IPS-18a (cell line): ENCODE data around the gene SORBS2.

ENCODE experiments used
- H3K27ac ChIP-seq: one replicate; pipeline ENCODE4 v1.5.1; 2013; ENCODE audit warnings: low read length
- H3K27me3 ChIP-seq: one replicate; pipeline ENCODE4 v1.6.1; 2013; ENCODE audit warnings: mild to moderate bottlenecking, low read length; ENCODE audit not compliant: control insufficient read depth, insufficient read depth
- H3K36me3 ChIP-seq: one replicate; pipeline ENCODE4 v1.6.1; 2013; ENCODE audit warnings: low read depth, low read length; ENCODE audit not compliant: control insufficient read depth
- H3K4me1 ChIP-seq: one replicate; pipeline ENCODE4 v1.6.1; 2013; ENCODE audit warnings: low read depth, low read length; ENCODE audit not compliant: control insufficient read depth
- H3K4me3 ChIP-seq: one replicate; pipeline ENCODE4 v1.5.1; 2013; ENCODE audit warnings: low read length
- H3K9ac ChIP-seq: one replicate; pipeline ENCODE4 v1.6.1; 2013; ENCODE audit warnings: mild to moderate bottlenecking, low read length, moderate library complexity
- H3K9me3 ChIP-seq: one replicate; pipeline ENCODE4 v1.6.1; 2013; ENCODE audit warnings: low read depth, low read length; ENCODE audit not compliant: control insufficient read depth

SORBS2 gene

GRCh38 chr4:185796176-185796575 is 15.8 kb downstream of the SORBS2 start:
- H3K9me3 ChIP-seq, result no peaks in the 10 kb centered on the region
- H3K36me3 ChIP-seq, result no peaks in the 10 kb centered on the region
- no peaks in the 10 kb centered on the region for H3K27me3 ChIP-seq
- H3K4me3 ChIP-seq, result no peak overlapping the region
- no peak overlapping the region for H3K9ac ChIP-seq
- no peak overlapping the region for H3K27ac ChIP-seq
- H3K4me1 ChIP-seq, result no peaks in the 10 kb centered on the region

GRCh38 chr4:185794637-185795036 is 17.4 kb downstream of the SORBS2 start:
- no peak overlapping the region for H3K4me3 ChIP-seq
- H3K36me3 ChIP-seq, result no peaks in the 10 kb centered on the region
- no peaks in the 10 kb centered on the region for H3K27me3 ChIP-seq
- H3K9ac ChIP-seq, result no peak overlapping the region
- no peaks in the 10 kb centered on the region for H3K9me3 ChIP-seq
- no peak overlapping the region for H3K27ac ChIP-seq
- no peaks in the 10 kb centered on the region for H3K4me1 ChIP-seq

GRCh38 chr4:185793716-185794115 is 18.3 kb downstream of the SORBS2 start:
- Histone ChIP-seq H3K36me3 (no peaks in the 10 kb centered on the region), H3K9ac (no peak overlapping the region), H3K9me3 (no peaks in the 10 kb centered on the region), H3K4me1 (no peaks in the 10 kb centered on the region), H3K27ac (no peak overlapping the region), H3K4me3 (no peak overlapping the region), H3K27me3 (no peaks in the 10 kb centered on the region)

- Histone ChIP-seq H3K36me3 (no peaks in the 10 kb centered on the region), H3K9ac (no peak overlapping the region), H3K4me1 (no peaks in the 10 kb centered on the region), H3K9me3 (no peaks in the 10 kb centered on the region), H3K4me3 (no peak overlapping the region), H3K27ac (no peak overlapping the region), H3K27me3 (no peaks in the 10 kb centered on the region)
Measured at GRCh38 chr4:185793116-185793485, 18.9 kb downstream of the SORBS2 start.

GRCh38 chr4:185792384-185793115 is 19.4 kb downstream of the SORBS2 start:
- no peak overlapping the region for H3K27ac ChIP-seq
- H3K27me3 ChIP-seq, result no peaks in the 10 kb centered on the region
- no peak overlapping the region for H3K4me3 ChIP-seq
- no peaks in the 10 kb centered on the region for H3K36me3 ChIP-seq
- H3K4me1 ChIP-seq, result no peaks in the 10 kb centered on the region
- H3K9me3 ChIP-seq, result no peaks in the 10 kb centered on the region
- H3K9ac ChIP-seq, result no peak overlapping the region

- Histone ChIP-seq H3K9ac (no peak overlapping the region), H3K9me3 (no peaks in the 10 kb centered on the region), H3K27ac (no peak overlapping the region), H3K27me3 (no peaks in the 10 kb centered on the region), H3K4me1 (peaks cover 6% of the 10 kb centered on the region), H3K36me3 (no peaks in the 10 kb centered on the region), H3K4me3 (no peak overlapping the region)
Measured at GRCh38 chr4:185787926-185788679, 23.9 kb downstream of the SORBS2 start.

- peaks cover 6% of the 10 kb centered on the region for H3K4me1 ChIP-seq
- H3K4me3 ChIP-seq, result no peak overlapping the region
- no peaks in the 10 kb centered on the region for H3K27me3 ChIP-seq
- no peak overlapping the region for H3K9ac ChIP-seq
- no peaks in the 10 kb centered on the region for H3K9me3 ChIP-seq
- H3K27ac ChIP-seq, result no peak overlapping the region
- H3K36me3 ChIP-seq, result no peaks in the 10 kb centered on the region
Measured at GRCh38 chr4:185786422-185786821, 25.6 kb downstream of the SORBS2 start.

- no peak overlapping the region for H3K9ac ChIP-seq
- no peaks in the 10 kb centered on the region for H3K27me3 ChIP-seq
- H3K9me3 ChIP-seq, result no peaks in the 10 kb centered on the region
- no peaks in the 10 kb centered on the region for H3K36me3 ChIP-seq
- peaks cover 6% of the 10 kb centered on the region for H3K4me1 ChIP-seq
- H3K4me3 ChIP-seq, result no peak overlapping the region
- no peak overlapping the region for H3K27ac ChIP-seq
Measured at GRCh38 chr4:185783574-185783973, 28.4 kb downstream of the SORBS2 start.

- Histone ChIP-seq H3K36me3 (no peaks in the 10 kb centered on the region), H3K9me3 (no peaks in the 10 kb centered on the region), H3K27me3 (no peaks in the 10 kb centered on the region), H3K9ac (no peak overlapping the region), H3K4me3 (no peak overlapping the region), H3K4me1 (peaks cover 9% of the 10 kb centered on the region), H3K27ac (no peak overlapping the region)
Measured at GRCh38 chr4:185782523-185782922, 29.5 kb downstream of the SORBS2 start.

GRCh38 chr4:185781555-185782215 is 30.3 kb downstream of the SORBS2 start:
- Histone ChIP-seq H3K9ac (no peak overlapping the region), H3K4me1 (peaks cover 9% of the 10 kb centered on the region), H3K9me3 (no peaks in the 10 kb centered on the region), H3K27me3 (no peaks in the 10 kb centered on the region), H3K4me3 (no peak overlapping the region), H3K36me3 (no peaks in the 10 kb centered on the region), H3K27ac (no peak overlapping the region)

- no peaks in the 10 kb centered on the region for H3K36me3 ChIP-seq
- no peak overlapping the region for H3K4me3 ChIP-seq
- H3K27me3 ChIP-seq, result no peaks in the 10 kb centered on the region
- no peaks in the 10 kb centered on the region for H3K9me3 ChIP-seq
- H3K27ac ChIP-seq, result no peak overlapping the region
- H3K4me1 ChIP-seq, result peaks cover 14% of the 10 kb centered on the region
- no peak overlapping the region for H3K9ac ChIP-seq
Measured at GRCh38 chr4:185780472-185780871, 31.5 kb downstream of the SORBS2 start.
